Natural killer cell (primary cell): Measurements from ENCODE around the gene QRFP. TPM values are rescaled to one million over a fixed set of nuclear protein-coding genes. Genes with fewer than 3 reads are reported as not detected.

Experiments
- ATAC-seq, 3 donors: fragments of 150-1000 bp in 2 of 3; fragments of 200-7000 bp in 1 of 3; cut with Tn5 transposase; 1 replicate in 1 of 3; 2 replicates in 2 of 3; pipeline ENCODE4 v1.10.0; 2021; ENCODE audit warnings: mild to moderate bottlenecking in 2 of 3, moderate library complexity in 2 of 3
- DNase-seq, 2 donors: peaks; one replicate each; pipeline versions ENCODE4 v3.0.0 to v3.0.0-alpha.2; 2013 to 2021; ENCODE audit warnings: mixed read lengths in 1 of 2
- H3K27ac ChIP-seq: one replicate; pipeline ENCODE4 v1.5.1; 2013; ENCODE audit warnings: mild to moderate bottlenecking, low read length
- H3K27me3 ChIP-seq: one replicate; pipeline ENCODE4 v1.6.1; 2013; ENCODE audit warnings: low read length; ENCODE audit not compliant: control insufficient read depth, insufficient read depth
- H3K36me3 ChIP-seq: one replicate; pipeline ENCODE4 v1.6.1; 2013; ENCODE audit warnings: low read length; ENCODE audit not compliant: control insufficient read depth, insufficient read depth
- H3K4me1 ChIP-seq: one replicate; pipeline ENCODE4 v1.6.1; 2013; ENCODE audit warnings: low read length; ENCODE audit not compliant: control insufficient read depth, insufficient read depth
- H3K4me3 ChIP-seq: one replicate; pipeline ENCODE4 v1.5.1; 2013; ENCODE audit warnings: low read length
- H3K9me3 ChIP-seq: one replicate; pipeline ENCODE4 v1.6.1; 2013; ENCODE audit warnings: low read length; ENCODE audit not compliant: control insufficient read depth, insufficient read depth
- H3K27ac Mint-ChIP-seq, 2 donors: one replicate each; pipeline ENCODE4 v1.8.0; 2022; ENCODE audit warnings: mild to moderate bottlenecking in 2 of 2, mixed read lengths in 2 of 2, moderate library complexity in 1 of 2
- H3K27me3 Mint-ChIP-seq, 2 donors: one replicate each; pipeline ENCODE4 v1.8.0; 2022; ENCODE audit warnings: low read depth in 2 of 2, mixed read lengths in 2 of 2
- H3K36me3 Mint-ChIP-seq: one replicate; pipeline ENCODE4 v1.8.0; 2022; ENCODE audit warnings: mixed read lengths
- H3K4me1 Mint-ChIP-seq, 2 donors: one replicate each; pipeline ENCODE4 v1.8.0; 2022; ENCODE audit warnings: mixed read lengths in 2 of 2
- H3K4me3 Mint-ChIP-seq: one replicate; pipeline ENCODE4 v1.8.0; 2022; ENCODE audit warnings: mild to moderate bottlenecking, moderate library complexity, mixed read lengths
- H3K9me3 Mint-ChIP-seq, 2 donors: one replicate each; pipeline ENCODE4 v1.8.0; 2022; ENCODE audit warnings: mixed read lengths in 2 of 2
- CTCF ChIP-seq: fragments of 200-600 bp; IDR thresholded peaks from one replicate; pipeline ENCODE4 v1.8.0; 2022; ENCODE audit warnings: antibody characterized with exemption
- WGBS: methylation state at CpG from one replicate; pipeline ENCODE4 v1.1.7; 2013; ENCODE audit warnings: missing lambda C conversion rate; ENCODE audit not compliant: insufficient coverage; 5-methylcytosine and 5-hydroxymethylcytosine counted together
- intact Hi-C: fragments of 100-400 bp; cut with micrococcal nuclease; formaldehyde crosslinking; loops from one replicate; pipeline ENCODE4 v1.14.2; 2022
- total RNA-seq, 4 donors: library from RNA; stranded (reverse); fragments of 120-200 nt in 1 of 4; gene quantifications; one replicate each; pipeline versions ENCODE4 v1.2.3 to v1.2.4, GENCODE V29; 2013 to 2022

QRFP gene
- total RNA-seq, 3 donors from 2014 or later (not counting 1 experiment from before 2014, with no cell fraction given), result not detected

- intact Hi-C loops, result loop anchor here (5.0 kb wide), 1 partner anchor 167 kb away; no protein-coding TSS in a partner anchor
- Mint-ChIP-seq H3K27me3 (peaks cover 37 to 42% of the 10 kb centered on the region in 2 donors), H3K4me1 (peaks cover 0 to 9% of the 10 kb centered on the region in 2 donors), H3K36me3 (no peaks in the 10 kb centered on the region), H3K27ac (no peak overlapping the region), H3K4me3 (no peak overlapping the region), H3K9me3 (no peaks in the 10 kb centered on the region)
- H3K9me3 ChIP-seq, result no peaks in the 10 kb centered on the region
- ATAC-seq (no peak), DNase-seq (no peak)
- peaks cover 5% of the 10 kb centered on the region for H3K4me1 ChIP-seq
- no peak overlapping the region for H3K4me3 ChIP-seq
- no peaks in the 10 kb centered on the region for H3K36me3 ChIP-seq
- H3K27me3 ChIP-seq, result peaks cover 12% of the 10 kb centered on the region
- TF ChIP-seq CTCF, result no peak
- no peak overlapping the region for H3K27ac ChIP-seq
- under 1% methylated on average over 71 of the region's 75 CpGs for WGBS
These were observed 42.9 kb upstream of the QRFP start for GRCh38 chr9:130939405-130940026.

GRCh38 chr9:130938652-130939404 is 42.2 kb upstream of the QRFP start, which contains the start of gene FIBCD1:
Gene FIBCD1, minus strand, starts transcription at chr9:130939247. Its CDS starts 640 bp downstream, at chr9:130938607.
- Mint-ChIP-seq H3K9me3 (no peaks in the 10 kb centered on the region), H3K27me3 (peaks cover 35 to 42% of the 10 kb centered on the region in 2 donors), H3K4me3 (no peak within 1 kb of the TSS), H3K27ac (no peak within 1 kb of the TSS), H3K36me3 (no peaks in the 10 kb centered on the region), H3K4me1 (peaks cover 0 to 9% of the 10 kb centered on the region in 2 donors)
- ATAC-seq (no peak), DNase-seq (no peak)
- under 1% methylated on average over 98 of the region's 98 CpGs for WGBS
- Histone ChIP-seq H3K4me3 (no peak within 1 kb of the TSS), H3K36me3 (no peaks in the 10 kb centered on the region), H3K4me1 (peaks cover 5% of the 10 kb centered on the region), H3K9me3 (no peaks in the 10 kb centered on the region), H3K27ac (no peak within 1 kb of the TSS), H3K27me3 (peaks cover 16% of the 10 kb centered on the region)
- intact Hi-C loops, result no loop called here
- no peak for TF ChIP-seq CTCF

GRCh38 chr9:130938184-130938651 is 41.6 kb upstream of the QRFP start:
- 5% methylated on average over 52 of the region's 52 CpGs for WGBS

More at GRCh38 chr9:130938184-130938651, 41.6 kb upstream of the QRFP start:
- Mint-ChIP-seq H3K9me3 (no peaks in the 10 kb centered on the region), H3K36me3 (no peaks in the 10 kb centered on the region), H3K27ac (no peak overlapping the region), H3K4me3 (no peak overlapping the region), H3K4me1 (peaks cover 0 to 10% of the 10 kb centered on the region in 2 donors), H3K27me3 (peaks cover 34 to 42% of the 10 kb centered on the region in 2 donors)
- H3K4me3 ChIP-seq, result no peak overlapping the region
- H3K4me1 ChIP-seq, result peaks cover 5% of the 10 kb centered on the region
- ATAC-seq, result no peak
- no peak for DNase-seq
- TF ChIP-seq CTCF, result no peak
- intact Hi-C loops, result no loop called here
- H3K9me3 ChIP-seq, result no peaks in the 10 kb centered on the region
- H3K36me3 ChIP-seq, result no peaks in the 10 kb centered on the region
- H3K27me3 ChIP-seq, result peaks cover 16% of the 10 kb centered on the region
- H3K27ac ChIP-seq, result no peak overlapping the region
